SK-N-MC (cell line): ENCODE data around the gene LRRC15.

ENCODE experiments used
- EZH2 ChIP-seq: fragments of 200-600 bp; sonication (generic); IDR thresholded peaks from one replicate; pipeline ENCODE4 v1.6.1; 2017; ENCODE audit warnings: antibody characterized with exemption
- FOXP2 ChIP-seq: optimal IDR thresholded peaks from 2 replicates; pipeline ENCODE3; 2011; ENCODE audit warnings: mild to moderate bottlenecking, moderate library complexity; ENCODE audit not compliant: insufficient read depth; ENCODE audit errors: extremely low read length, control extremely low read depth
- POLR2AphosphoS5 ChIP-seq: IDR thresholded peaks from 2 replicates; pipeline ENCODE4 v1.6.1; 2012; ENCODE audit warnings: mild to moderate bottlenecking, low read depth, low read length, borderline replicate concordance

GRCh38 chr3:194344012-194344411, 25.5 kb downstream of the LRRC15 start:
- TF ChIP-seq FOXP2 (no peak), EZH2 (no peak), POLR2AphosphoS5 (no peak)
